Retina (tissue), 1 donor: ENCODE measurements around the gene TAPT1.
A peak's percentile ranks its signal among the peaks of the same experiment; 100 is the strongest.

ENCODE experiments used
- DNase-seq: peaks from one replicate; pipeline ENCODE4 v3.0.0-alpha.2; 2016

The TAPT1 gene

DNA sequence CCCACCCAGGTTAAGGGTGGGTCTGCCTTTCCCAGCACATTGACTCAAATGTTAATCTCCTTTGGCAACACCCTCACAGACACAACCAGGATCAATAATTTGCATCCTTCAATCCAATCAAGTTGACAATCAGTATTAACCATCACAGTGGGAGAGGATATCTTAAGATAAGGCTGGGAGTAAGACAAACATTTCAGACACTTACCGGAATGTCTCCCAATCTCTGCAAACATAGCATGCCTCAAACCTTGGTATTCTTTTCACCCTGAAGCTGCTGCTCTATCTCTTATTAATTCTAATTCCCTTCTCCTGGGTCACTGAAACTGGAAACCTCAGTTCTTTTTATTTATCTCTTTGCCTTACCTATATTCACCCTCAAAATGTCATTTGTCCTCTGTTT, 19.0 kb upstream of the TAPT1 start:
- DNase-seq, result no peak

DNA sequence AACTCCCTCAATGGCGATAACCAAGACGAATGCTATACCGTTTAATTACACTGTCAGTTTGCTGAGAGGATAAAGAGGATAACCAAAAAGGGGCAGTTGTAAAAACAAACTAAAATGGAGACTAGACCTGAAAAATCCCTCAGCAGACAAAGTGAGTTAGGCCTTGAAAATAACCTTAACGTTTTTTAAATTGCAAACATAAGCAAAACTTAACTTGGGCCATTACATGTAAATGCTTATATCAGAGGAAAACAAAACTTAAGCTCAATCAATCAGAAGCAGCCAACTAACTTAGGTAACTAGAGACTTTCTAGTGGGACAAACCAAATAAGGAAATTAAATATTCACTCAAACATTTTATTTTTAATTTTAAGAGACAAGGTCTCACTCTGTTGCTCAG, 17.0 kb upstream of the TAPT1 start:
- DNase-seq, result no peak

DNA sequence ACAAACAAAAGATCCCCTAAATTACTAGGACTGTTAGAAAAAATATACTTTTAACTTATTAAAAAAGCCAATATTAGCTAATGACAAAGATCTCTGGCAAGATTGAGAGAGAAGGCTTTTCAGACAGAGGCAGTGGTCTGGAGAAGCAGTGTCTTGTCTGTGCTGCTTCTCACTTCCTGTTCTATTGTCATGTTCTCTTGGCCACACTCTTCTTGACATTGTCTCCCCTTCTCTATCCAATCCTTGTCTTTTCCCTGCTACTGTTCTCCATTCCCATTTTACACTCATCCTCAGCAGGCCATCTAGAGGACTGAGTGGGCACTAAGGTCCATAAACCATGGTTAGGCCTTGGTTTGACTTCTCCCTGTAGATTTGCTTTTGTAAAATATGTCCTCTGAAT, 14.0 kb upstream of the TAPT1 start:
- no peak for DNase-seq

DNA sequence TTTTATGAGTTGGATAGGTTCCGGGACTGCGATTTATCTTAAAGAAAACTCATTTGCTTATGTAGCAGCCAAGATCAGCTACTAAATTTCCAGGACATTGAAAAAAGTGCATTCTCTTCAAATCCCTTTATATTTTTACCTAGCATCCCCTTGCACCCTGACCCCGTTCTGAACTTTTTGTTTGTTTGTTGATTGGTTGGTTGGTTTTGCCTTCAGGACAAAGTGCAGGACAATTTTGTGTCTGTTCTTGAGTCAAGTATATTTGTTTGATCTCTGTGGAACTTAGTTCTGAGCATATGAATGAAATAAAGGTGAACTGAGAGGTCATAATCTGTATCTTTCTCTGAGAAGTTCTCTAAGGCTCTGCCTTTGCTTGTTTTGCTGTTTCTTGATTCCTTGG, 12.8 kb upstream of the TAPT1 start:
- DNase-seq, result no peak

DNA sequence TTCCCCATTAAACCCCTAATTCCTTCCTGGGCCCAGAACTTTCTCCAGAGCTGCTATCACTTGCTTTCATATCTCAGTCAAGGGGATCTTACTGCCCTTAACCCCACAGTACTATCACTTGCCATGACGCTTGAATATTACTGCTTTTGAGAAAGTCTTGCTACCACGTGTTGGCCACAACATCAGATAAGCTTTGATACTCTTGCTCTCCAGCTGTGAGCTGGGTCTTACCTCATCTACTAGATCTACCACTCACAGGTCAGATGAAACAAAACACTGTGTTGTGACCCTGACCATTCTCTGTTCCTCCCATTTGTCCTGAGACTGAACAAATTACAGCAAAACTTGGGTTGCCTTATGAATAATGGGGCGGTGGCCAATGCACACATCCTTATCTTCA, 12.1 kb upstream of the TAPT1 start:
- DNase-seq, result no peak

DNA sequence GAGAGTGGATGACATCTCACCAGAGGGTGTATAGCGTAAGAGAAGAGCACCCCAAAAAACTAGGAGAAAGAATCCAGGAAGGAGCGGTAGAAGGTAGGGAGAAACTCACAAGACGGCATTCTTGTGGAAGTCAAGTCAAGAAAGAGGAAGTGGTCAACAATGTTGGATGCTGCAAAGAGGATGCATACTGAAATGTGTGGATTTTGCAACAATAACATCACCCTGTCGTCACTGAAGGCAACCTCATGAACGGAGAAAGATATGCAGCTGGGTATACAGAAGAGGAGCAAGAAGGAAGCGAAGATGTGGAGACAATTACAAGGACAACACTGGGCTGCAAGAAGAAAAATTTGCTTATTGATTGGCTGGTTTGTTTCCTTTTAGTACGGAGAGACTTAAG, 11.4 kb upstream of the TAPT1 start:
- no peak for DNase-seq

DNA sequence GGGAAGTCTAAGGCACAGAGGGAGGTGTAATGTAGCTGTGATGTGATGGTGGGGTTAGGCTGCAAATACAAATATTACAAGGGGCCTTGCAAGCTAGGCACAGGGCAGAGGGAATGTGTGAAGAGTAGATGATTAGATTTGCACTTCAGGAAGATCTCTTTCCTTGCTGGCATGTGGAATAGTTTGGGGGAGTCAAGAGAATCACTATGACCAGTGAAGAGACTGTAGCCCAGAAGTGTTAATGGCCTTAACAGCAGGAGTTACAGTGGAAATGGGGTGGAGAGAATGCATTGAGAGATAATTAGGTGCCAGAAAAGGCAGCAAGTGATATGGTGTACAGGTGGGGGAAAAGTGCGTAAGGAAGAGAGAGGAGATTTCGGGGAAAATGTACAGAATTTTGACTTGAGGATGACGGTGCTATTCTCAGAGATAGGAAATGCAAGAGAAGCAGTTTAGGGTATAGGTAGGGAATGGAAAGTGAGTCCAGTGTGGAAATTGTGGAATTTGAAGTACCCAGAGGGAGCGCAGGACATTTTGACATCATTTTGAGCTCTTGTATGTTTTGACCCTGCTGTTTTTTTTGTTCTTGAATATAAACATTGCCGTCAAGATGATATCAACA, 10.2 kb upstream of the TAPT1 start:
- DNase-seq, result no peak

DNA sequence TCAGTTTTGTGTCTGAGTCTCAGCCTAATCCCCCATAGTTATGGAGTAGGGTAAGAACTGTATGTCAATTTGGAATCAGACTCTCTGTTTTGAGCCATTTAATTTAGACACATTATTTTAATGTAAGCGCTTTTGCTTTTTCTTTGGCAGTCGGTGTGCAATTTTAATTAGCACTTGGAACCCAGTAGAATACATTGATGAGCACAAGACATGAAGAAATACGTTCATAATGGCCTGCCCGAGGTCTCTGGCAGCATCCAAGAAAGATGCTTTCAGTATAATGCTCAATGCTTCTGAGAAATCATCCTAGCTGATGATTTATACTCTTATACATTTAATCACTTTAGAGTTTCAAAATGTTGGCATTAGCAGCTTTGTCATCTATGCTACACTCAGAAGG, 8.9 kb upstream of the TAPT1 start:
- no peak for DNase-seq

DNA sequence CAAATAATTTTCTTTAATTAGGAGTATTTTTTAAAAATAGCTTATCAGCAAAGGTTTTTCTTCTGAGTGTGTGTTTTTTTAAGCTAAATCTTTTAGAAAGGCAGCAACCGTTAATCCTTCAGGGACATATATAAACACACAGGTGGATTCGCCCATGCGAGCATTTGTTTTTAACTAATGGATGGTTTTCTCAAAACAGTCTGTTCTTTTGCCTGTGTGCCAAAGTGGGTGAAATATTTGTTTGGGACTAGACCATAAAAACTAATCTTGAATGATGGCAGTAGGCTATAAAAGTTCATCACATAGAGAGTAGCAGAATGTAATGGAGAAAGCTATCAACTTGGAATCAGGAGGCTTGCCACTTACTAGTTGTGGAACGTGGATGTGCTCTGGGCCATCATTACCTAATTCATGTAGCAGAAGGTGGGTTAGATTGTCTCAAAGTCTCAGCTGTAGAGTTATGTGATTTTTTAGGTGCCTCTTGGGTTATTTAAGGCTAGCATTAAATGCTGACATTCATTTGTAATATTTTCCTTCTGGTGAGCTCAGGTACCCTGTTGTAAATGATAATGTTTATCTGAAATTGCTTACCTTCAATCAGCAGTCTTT, 7.4 kb upstream of the TAPT1 start:
- no peak for DNase-seq

DNA sequence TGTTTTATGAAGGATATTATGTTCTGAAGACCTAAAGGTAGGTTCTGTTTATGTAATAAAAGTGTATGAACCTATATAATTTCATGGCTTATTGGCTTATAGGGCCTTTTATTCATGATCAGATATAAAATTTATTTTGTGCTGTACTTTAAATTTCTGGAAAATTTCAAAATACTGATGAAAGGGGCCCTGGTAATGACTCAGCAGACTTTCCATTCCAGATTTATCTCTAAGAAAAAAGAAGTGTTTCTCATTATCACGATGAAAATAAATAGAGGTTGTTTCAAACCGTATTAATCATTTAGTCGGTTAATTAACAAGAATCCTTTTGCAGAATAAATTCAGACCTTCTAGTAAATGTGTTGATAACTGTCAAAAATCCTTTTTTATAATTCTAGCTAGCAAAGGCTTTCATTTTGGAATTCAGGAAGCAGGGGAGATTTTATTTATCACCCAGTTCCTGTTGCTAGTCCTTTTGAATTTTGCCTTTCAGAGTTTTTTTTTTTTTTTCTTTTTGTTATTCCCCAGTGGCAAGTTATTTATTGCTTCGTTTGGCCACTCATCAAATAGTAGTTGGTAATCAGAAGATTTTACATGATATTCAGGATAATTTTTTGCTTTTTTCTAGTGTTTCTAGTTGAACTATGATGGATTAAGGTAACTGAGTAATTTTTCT, 5.4 kb upstream of the TAPT1 start:
- DNase-seq, result no peak

DNA sequence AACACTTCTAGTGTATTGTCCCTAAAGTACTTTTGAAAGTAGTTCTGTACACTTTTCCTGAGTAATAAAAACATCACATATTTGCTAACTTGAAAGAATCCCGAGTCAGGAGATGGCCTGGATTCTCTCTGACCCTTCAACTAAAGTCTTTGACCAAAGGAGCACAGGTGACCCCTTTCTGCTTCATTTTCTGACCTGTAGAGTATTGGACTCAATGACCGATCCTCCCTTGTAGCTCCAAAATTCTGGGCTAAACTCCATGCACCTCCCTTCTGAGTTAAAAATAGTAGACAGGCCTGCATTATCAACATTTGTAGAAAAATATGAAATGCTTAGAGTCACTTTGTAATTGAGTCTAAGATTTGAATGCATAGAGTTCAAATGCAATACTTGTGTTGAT, 4.0 kb upstream of the TAPT1 start:
- no peak for DNase-seq

DNA sequence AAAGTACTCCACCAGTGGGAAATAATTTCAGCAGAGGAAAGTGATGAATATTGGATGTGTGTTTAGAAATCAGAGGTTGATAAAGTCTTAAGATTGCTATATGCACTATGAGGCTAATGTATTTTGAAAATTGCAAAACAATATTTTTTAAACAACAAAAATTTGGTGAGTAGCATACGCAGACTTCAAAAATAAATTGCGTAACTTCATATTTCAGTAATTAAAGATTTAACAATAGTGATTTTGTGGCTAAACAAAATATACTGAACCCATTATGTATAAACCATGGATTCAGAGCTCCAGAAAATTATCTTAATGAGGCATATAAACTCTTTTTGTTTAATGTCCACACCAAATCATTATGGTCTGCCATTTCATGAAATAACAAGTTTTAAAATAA, 3.3 kb upstream of the TAPT1 start:
- no peak for DNase-seq

DNA sequence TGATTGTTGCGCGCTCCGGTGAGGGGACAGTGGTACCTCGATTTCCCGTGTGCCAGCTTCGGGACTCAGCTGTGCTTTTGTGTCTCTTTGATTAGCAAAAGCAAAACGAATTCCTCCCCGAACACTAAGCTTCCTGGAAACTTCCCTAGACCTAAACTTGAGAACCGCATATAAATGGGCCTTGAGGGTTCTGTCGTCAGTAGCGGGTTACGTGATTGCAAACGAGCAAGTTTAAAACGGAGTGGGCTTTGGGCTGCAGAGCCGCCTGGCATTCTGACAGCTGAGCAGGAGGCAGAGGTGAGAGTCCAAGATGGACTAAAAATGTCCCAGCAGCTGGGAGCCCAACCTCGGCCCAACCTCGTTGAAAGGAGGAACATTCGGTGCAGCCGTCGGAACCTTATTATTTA, 1.2 kb upstream of the TAPT1 start:
- DNase-seq, result no peak

DNA sequence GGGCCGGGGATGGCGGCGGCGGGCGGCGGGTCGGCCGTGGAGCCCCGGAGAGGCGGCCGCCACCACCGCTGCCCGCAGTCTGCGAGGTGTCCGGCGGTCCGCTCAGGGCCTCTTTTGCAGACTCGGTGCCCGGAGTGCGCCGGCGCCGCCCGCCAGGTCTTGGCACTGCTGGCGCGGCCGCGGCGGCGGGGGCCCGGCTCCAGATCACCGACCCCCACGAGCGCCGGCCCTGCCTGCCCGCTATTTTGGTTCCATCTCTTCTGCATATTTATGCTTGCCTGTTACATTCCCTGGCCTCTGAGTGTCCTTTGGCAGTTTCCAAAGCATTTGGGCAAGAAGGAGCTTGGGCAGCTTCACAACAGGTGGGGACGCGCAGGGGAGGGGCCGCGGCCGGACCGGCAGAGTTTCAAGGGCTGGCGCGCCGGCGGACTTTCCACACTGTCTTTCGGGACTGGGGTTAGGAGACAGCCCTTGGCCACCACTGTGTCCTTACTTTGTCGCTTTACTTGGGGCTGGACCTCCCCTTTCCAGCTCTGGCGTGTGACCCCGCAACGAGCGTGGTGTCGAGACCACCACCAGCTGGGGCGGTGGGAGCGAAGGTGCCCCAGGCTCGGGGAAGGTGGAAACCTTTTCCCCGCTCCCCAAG, 668 bp upstream of the TAPT1 start:
- DNase-seq, result peak; percentile 84

DNA sequence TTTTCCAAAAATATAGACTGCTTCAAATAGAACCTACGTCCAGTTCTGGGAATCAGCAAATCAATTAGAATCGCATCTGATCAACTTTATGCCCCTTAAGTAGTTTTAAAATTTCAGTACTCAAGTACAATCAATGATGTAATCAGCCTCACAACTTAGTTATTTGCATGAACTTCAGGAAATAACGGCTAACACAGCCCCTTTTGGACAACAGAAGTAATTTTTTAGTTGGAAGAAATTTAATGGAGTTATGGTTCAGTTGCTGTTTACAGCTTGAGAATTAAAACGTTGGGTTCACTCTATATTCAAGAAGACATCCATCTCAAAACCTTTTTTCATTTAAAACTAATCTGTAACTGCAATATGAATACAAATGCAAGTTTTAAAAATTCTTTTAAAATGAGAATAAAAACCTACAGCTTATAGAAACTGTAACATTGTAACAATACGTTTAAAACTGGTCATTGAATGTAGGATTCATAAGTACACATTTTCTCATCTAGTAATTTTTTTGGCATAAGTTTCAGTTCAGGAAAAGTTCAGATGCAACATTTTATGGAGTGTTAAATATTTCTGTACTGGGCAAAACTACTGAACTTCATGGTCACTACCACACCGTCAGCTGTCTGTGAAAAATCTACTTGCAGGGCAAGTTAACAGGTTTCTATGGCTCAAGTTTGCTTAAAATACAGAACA, 956 bp downstream of the TAPT1 start:
- no peak for DNase-seq

DNA sequence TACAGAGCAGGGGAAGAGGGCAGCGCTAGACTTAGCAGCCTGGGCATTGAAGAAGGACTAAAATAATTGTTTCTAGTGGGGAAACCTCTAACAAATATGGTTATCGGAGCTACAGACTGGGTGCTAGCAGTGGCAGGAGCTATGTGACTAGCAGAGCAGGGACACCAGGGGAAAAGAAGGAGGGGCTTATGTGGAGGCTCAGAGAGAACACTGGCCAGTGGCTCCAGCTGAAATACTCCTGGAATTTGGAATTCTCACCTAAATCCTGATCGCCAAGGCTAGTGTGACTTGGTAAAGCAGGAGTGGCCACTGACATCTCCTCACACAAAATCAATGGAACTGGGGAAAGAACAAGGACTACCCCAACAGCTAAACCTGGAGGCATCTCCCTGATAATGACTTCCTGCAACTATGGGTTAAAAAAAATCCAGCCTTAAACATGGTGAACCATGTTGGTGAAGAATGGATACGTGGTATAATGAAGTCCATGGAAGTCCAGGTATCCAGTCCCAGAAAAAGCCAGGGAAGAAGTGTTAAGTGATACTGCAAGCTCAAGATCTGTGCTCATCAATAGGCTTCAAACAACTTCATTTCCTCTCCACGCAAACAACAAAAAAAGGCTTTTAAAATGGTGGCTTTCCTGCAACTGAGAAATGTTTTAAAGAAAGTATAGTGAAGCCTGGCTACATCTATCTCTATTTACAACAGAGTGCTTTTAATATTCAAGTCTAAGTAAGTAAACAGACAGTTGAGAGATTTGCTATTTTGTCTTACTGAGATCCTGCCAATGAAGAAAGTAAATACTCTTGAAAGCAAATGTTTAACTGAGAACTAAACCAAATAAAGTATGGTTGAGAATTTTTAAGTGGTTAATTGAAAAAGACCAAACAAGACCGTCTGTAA, 1.8 kb downstream of the TAPT1 start:
- peak; percentile 14 for DNase-seq

DNA sequence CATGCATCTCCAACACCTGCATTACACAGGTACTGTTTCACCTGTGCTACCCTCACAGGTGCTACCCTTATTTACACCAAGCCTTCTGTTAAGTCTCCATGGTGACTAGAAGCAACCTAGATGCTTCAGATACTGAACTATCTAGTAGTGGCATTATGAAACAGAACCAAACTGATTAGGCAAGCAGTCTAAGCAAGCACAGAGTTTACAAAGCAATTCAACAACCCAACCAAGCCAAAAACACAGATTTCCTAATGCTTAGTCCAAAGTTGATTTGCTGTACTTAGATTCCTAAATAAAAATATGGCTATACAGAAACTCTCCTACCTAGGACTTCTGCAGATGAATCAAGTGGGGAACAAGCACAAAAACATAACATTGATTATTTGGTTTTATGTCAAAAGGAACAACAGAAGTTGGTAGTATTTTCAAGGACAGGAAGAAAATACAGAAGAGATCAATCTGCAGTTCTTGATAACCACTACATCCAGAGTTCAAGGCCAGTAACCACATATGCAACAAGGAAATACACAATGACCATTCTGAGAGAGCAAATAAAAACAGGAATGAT, 3.2 kb downstream of the TAPT1 start:
- no peak for DNase-seq

DNA sequence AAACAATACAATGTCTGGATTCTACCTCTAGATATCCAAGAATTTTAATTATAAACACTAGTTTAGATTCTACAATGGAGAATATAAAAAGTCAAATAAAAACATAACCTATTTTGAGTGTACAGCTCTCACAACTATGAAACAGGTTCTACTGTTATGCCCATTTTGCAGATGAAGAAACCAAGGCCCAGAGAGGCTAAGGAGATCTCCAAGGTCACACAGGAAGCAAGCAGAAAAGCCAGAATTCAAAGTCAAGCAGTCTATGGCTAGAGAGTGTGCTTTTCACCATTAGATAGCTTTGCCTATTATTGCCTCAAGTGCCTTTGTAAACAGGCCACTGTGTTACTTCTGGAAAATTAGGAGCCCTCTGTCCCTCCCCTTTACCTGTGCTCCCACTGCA, 7.3 kb downstream of the TAPT1 start:
- no peak for DNase-seq

DNA sequence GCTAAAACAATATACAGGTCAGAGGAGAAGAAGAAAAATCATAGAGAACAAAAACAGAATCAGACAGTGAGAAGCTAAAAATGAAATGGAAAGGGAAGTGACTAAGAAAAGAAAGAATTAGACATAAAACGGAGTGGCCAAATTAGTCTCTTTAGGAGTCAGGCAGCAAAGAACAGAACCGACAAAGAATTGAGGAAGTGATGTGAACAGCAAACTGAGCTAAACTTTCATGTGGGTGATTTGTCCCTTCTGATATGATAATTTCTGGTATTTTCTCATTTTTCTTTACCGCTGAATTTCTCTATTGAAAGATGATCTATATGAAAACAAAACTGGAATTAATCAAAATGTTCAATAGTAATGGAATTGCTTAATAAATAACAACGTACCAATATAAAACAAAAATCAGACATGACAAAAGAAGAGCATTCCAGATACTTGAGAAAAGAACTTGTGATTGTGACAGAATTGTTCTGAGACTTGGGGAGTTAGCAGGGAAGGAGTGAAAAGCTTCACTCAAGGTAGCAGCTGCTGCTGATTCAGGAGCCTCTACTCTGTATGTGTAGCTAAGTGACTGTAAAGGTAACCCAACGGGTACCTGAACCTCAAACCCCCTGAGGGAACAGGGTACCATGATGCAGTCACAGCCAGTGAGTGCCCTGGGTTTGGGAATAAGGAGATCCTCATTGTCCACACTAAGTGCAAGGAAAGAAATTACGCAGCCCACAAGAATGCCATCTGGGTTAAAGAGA, 8.8 kb downstream of the TAPT1 start:
- DNase-seq, result no peak

DNA sequence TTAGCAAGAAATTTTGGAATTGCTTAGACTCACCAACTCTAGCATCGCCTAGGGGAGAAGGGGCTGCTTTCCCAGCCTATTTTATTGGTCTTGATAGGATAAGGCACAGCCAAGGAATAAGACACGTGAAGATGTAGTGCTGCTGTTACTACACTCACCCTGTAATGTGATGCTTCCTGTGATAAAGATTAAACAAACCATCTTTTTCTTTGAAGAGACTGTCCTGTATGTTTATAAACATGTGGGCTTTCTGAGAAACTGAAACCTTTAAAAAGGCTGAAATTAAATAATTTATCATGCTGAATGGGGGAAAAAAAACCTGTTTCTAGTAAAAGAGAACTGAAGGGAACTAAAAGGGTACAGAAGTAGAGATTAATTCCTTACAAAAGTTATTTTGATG, 13.2 kb downstream of the TAPT1 start:
- no peak for DNase-seq

DNA sequence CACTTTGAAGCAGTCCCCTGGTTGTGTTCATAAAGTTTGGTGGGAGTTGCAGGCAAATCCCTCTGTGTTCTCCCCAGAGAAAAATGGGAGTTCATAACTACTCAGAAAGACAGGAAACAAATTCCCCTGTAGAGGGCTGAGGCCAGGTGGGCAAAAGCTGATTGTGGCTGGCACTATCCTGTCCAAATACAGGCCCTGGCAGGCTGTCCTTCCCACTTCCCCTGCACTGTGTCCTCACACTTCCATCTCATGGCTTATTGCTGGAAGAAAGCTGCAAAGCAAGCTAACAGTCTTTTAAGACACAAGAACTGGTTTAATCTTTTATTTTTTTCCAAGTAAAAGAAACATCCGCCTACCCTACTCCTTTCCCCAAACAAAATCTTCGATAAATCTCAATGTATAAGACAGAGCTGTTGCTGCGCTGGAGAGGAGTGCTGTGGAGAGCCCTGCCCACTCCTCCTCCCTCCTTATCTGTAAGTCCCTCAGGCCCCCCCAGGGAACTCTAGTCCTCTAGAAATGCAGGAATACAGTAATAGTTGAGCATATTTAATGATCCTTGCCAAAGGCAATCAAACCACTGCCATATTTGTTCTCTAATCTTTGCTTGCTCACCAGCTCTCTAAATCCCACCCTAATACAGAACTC, 14.0 kb downstream of the TAPT1 start:
- DNase-seq, result no peak
